ENCODE data around the gene LIN37.
A peak's percentile ranks its signal among the peaks of the same experiment; 100 is the strongest.
"Not testable (repeated sequence)": the region's sequence is repeated elsewhere in the genome, so short reads cannot be mapped to it uniquely, and the experiment has no call there.

The LIN37 gene

GRCh38 chr19:35764432-35765315, 16.3 kb downstream of the LIN37 start:
- H3K27ac ChIP-seq = no peak overlapping the region
- TF ChIP-seq ZFX (IDR thresholded peaks at IDR 0.05) (no peak), CTCF (conservative IDR thresholded peaks at IDR 0.05) (no peak)

GRCh38 chr19:35766571-35767104, 18.3 kb downstream of the LIN37 start:
- no peak overlapping the region for H3K27ac ChIP-seq
- TF ChIP-seq ZFX (IDR thresholded peaks at IDR 0.05) = no peak
- no peak for TF ChIP-seq CTCF (conservative IDR thresholded peaks at IDR 0.05)

- no peak overlapping the region for H3K27ac ChIP-seq
- TF ChIP-seq ZFX (IDR thresholded peaks at IDR 0.05) (no peak), CTCF (conservative IDR thresholded peaks at IDR 0.05) (no peak)
Measured at GRCh38 chr19:35767288-35768081, 19.1 kb downstream of the LIN37 start.

- H3K27ac ChIP-seq = no peak overlapping the region
- TF ChIP-seq CTCF (conservative IDR thresholded peaks at IDR 0.05) = no peak
- TF ChIP-seq ZFX (IDR thresholded peaks at IDR 0.05) = no peak
Measured at GRCh38 chr19:35768082-35768421, 19.7 kb downstream of the LIN37 start.

GRCh38 chr19:35772362-35772761, 24.0 kb downstream of the LIN37 start:
- H3K27ac ChIP-seq = not testable (repeated sequence)

- H3K27ac ChIP-seq = no peak overlapping the region
- TF ChIP-seq ZFX (IDR thresholded peaks at IDR 0.05) (no peak), CTCF (conservative IDR thresholded peaks at IDR 0.05) (no peak)
Measured at GRCh38 chr19:35773020-35773806, 24.8 kb downstream of the LIN37 start.

DNA sequence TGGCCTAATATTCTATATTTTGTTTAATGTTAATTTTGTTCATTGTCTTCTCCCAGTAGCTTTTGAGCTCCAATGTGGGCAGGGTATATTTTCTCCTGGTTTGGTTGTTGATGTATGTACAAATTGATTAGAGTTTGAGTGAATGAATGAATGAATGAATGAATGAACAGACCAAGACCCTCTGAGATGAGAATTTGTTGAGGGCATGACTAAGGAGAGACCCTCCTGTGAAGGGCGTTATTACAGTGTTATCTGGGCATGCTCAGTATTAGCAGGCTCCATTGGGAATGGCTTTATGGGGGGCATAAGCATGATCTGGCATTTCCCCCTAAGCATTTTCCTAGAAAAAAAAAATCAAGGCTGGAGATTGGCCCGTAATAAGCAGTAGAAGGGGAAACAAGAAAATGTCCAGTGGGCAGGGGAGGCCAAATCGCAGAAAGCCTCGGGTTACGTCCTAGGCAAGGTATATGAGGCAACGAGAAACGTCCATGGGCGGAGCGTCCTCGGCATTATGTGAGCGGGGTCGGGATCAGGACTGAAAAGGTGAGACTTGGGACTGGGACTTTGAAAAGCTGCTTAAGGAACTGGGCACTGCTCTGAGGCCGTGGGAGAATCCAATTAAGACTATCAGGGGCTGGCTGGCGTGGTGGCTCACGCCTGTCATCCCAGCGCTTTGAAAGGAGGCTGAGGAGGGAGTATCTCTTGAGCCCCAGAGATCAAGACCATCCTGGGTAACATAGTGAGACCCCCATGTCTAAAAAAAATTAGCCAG, 26.1 kb downstream of the LIN37 start:
- peak overlapping the region; percentile 84; the same call in 1 of the 2 replicates for H3K27ac ChIP-seq
- TF ChIP-seq CTCF (conservative IDR thresholded peaks at IDR 0.05) (no peak), ZFX (IDR thresholded peaks at IDR 0.05) (no peak)
